HTR-8/SVneo (cell line): ENCODE data around the gene TMEM167A.
A peak's percentile ranks its signal among the peaks of the same experiment; 100 is the strongest.

Experiments
- DNase-seq: peaks from one replicate; pipeline ENCODE4 v3.0.0; 2011; ENCODE audit warnings: low spot score, mixed read lengths; ENCODE audit not compliant: insufficient read length
- FAIRE-seq: peaks from 2 replicates; lab custom pipeline; 2011; peaks lifted over from hg19 to GRCh38; lab: Jason Lieb, UNC

Gene TMEM167A, protein sequence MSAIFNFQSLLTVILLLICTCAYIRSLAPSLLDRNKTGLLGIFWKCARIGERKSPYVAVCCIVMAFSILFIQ

DNA sequence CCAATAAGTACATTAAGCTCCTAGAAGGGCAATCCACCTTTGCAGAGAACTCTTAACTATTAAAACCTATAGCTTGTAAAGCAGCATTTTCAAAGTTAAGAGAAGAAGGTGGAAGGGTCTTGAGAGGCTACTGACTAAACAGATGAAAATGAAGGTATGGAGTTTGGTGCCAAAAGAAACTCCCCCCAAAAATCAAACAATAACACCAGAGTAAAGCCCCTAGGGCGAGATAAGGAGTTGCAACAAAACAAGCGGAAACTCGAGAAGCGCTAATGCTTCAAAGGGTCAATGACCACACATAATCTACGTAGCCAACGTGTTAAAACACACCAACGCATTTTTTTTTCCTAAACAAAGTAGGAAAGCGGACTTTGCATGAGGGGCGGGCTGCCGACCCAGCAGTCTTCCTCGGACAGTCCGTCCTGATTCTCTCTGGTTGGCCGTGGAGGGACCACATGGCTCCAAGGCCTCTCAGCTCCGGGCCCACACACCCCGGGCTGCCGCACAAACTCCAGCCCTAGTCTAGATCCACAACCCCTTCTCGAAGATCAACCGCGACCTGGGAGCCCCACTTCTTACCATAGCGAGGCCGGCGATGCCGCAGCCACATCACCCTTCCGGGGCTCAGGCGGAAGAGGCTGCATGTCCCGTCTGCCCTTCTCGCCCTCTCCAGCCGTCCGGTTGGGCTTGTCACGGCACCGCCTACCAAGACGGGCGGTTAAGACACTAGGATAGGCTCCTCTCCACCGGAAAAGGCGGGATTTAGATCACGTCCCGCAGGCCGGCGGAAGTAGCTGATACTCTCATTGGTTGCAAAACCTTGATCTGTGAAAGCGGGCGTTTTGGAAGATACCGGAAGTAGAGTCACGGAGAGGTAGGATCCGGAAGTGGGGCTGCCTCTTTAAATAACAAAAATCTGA lies at the start of gene TMEM167A, which contains the start of gene XRCC4:
Gene TMEM167A (minus strand): TSS at position 653 of the 920 bp plus-strand sequence. CDS start 71 bp downstream, at position 582.
Gene XRCC4 (plus strand): TSS at position 806 of the 920 bp plus-strand sequence. CDS start 27,373 bp downstream, outside the sequence.
- DNase-seq (peak; percentile 91), FAIRE-seq (peak; percentile 85)

DNA sequence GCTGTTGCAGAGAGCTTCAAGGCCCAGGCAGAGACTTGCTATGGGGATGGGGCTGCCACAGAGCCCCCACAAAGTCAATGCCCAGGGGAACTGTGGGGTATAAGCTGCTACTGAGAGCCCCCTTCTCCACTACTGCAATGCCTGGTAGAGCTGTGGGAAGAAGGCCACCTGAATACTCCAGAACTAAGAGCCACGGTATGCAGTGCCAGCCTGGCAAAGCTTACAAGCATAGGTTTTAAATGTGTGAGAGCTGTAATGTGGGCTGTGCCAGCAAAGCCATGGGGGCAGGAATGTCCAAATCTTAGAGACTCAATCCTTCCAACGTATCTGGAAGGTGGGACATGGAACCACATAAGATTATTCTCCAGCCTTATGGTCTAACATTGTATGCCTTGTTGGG lies 49.3 kb upstream of the TMEM167A start:
- no peak for FAIRE-seq
- no peak for DNase-seq

DNA sequence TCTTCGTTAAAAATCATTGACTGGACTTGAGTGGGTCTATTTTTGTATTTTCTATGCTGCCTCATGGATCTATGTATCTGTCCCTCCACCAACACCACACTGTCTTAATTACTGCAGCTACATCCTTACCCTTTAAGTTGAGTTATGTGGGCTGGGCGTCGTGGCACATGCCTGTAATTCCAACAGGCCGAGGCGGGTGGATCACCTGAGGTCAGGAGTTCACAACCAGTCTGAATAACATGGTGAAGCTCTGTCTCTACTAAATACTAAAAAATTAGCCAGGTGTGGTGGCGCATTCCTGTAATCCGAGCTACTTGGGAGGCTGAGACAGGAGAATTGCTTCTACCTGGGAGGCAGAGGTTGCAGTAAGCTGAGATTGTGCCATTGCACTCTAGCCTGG lies 48.4 kb upstream of the TMEM167A start:
- no peak for FAIRE-seq
- DNase-seq: no peak

DNA sequence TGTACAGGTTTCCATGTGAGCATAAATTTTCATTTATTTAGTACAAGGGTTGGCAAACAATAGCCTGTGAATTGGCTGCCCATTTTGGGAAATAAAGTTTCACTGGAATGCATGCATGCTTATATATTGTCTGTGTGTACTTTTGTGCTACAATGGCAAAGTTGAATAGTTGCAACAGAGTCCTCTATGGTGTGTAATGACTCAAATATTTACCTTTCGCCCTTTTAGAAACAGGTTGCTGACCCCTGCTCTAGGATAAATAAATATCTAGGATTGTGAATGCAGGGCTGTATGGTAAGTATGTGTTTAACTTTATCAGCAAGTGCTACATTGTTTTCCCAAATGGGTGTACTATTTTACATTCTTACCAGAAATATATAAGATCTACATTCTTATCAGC lies 47.4 kb upstream of the TMEM167A start:
- FAIRE-seq (no peak), DNase-seq (no peak)

DNA sequence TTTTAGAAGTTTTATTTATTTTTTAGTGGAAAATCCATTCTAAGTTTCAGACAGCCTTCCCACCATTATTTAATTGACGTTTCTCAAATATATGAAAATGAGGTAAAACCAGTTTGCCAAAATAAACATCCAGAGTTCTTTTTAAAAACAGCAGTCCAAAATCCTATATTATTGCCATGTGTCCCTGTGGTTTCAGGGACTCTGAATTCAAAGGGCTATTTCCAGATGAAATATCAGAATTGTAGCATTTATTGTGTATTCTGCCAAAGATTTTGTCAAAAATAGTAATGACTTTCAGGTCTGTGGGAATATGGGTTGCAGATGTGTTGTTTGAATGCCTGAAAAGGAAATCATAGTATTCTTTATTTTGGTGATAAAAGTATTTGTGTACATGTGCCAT lies 41.8 kb upstream of the TMEM167A start:
- FAIRE-seq: no peak
- DNase-seq: no peak

DNA sequence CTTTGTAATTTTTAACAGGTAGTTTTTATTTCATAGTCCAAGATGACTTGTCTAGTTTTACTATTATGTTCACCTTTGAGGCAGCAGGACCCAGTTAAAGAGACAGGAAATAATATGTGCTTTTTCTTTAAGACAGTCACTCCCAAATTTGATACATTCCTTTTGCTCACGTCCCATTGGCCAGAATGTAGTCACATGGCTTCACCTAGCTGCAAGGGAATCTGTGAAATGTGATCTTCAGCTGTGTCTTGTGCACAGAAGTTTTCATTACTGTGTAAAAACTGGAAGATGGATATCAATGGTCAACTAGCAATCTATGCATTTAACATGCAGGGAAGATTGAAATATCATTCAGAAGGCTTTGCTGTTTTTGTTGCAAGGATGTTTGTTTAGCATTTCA lies 41.3 kb upstream of the TMEM167A start:
- DNase-seq (no peak), FAIRE-seq (no peak)

DNA sequence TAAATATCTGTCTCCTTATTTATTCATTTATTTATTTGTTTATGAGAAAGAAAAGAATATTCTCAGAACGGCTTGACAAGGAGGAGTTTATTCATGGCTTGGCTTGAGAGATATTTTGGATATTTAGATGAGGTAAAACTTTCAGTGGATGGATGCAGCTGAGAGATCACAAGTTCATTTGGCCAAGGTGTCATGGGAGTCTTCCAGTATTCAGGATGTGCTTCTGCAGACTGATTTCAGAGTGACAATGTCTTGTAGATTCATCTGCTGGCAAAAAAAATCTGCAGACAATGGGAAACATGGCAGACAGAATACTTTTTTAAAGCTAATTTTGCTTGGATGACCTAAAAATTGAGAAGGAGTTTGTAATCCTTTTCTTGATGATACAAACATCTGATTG lies 38.6 kb upstream of the TMEM167A start:
- no peak for FAIRE-seq

DNA sequence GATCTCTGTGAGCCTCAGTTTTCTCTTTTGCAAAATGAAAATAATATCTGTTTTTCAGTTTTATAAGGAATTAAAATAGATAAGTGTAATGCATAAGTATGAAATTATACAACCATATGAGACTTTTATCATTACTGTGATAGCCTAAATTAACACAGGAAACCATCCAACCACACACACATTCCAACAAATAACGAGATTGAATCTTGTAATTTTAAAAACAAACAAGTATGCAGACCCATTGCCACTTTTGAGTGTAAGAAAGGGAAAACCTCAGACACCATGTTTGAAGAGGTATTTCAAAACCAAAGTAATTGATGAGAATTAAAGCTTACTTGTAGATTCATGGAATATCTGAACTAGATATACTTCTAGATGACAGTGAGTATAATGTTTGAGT lies 32.2 kb upstream of the TMEM167A start:
- DNase-seq: no peak
- FAIRE-seq: no peak

More for the DNA sequence above, 38.6 kb upstream of the TMEM167A start:
- DNase-seq: no peak

DNA sequence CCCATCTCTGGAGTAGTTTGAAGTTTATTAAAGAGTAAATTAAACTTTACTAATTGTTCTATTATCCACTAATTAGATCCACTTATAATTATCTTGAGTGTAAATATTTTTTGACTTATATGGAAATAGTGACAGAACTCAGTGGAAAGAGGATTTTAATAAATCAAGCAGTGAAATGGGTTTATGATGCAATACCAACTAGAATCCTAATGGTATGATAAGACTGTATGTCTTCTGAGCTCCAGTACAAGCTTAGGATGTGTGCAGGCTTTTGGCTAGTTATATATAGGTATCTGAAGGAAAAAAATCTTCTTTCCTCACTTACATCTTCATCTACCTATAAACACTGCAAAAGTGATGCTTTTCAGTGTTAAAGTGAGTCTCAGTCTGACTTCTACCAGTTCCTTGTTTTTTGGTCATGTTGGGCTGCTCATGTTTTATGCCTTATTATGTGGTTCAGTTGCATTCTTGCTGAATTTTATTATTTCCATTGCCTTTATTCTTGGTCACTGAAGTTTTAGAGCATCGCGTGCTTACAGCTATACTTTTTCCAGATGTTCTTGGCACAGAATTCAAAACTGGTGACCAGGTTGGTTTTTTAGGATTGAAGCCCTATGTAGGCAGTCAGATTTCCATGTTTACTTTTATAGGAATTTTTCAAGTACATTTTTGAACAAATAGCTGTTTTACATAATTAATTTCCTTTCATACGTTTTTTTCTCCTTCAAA lies 30.7 kb upstream of the TMEM167A start:
- FAIRE-seq: no peak
- no peak for DNase-seq

DNA sequence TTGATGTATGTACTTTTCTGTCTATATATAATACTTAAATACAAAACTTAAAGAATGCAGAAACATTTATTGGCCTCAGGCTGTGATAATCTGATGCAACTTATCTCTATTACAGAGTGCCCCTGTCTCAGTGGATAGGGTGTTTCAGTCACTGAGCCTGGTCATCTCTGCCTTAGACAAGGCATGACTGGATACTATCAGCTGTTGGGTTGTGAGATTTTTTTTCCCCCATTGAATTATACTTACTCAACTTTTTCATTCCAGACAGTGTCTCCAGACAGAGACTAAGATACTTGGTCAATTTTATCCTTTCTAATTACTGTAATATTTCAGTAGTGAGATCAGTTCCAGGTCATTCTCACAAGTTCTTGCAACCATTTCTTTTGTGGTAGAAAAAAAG lies 26.8 kb upstream of the TMEM167A start:
- no peak for DNase-seq
- FAIRE-seq: no peak

DNA sequence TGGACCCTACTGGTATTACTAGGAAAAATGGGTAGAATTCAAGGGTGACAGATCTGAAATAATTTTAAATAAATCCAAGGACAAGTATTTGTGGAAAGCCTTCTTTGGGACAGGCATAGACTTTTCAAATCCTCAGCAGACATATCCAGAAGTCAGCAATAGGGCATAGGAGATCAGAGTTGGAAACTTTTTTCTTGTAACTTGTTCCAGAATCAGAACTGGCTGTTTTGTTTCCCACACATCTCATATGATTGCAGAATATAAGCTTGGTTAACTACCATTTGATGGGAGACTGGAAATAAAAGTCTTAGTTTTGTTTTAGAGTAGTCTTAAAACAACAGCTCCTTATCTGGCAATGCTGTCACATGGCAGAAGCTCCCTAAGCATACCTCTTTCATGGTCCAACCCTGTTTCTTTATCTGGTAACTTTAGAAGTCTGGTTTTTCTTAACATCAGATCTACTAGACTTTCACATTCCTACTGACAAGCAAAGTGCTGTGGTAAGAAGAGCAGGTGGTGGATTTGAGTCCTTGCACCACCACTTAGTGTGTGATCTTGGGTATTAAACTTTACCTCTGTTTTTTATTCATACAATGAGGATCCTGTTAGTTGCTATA lies 25.3 kb upstream of the TMEM167A start:
- DNase-seq (no peak), FAIRE-seq (no peak)

DNA sequence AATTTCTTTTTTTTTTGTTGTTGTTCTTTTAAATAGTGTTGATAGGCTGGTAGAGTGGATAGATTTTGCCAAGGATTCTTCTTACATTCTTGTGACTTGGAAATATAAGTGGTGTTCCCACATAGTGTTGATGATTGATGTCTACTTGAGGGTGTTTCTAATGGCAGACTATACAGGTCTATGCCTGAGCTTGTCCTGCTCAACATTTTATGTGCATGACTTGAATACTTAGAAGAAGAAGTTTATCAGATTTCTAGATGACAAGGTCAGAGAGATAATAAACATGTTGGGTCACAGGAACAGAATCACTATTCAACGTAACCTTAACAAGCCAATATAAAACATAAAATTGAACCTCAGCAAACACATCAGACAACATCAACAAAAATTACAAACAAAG lies 24.3 kb upstream of the TMEM167A start:
- FAIRE-seq (no peak), DNase-seq (no peak)

DNA sequence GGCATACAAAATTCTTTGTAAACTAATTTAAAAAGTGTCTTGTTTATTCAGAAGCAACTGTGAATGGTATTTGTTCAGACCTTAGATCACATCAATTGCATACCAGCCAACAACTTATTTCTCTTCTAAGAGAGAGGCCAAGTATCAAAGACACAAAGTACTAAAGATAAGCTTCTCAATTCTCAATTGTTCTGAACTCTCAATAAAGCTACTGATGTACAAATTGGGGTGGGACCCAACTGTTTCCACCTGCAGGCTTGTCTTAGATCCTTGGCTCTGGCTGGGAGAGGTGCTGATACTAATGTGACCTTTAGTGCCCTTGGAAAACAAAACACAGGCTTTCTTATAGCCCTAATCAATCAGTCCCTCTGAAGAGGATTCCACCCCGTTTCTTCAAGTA lies 22.3 kb upstream of the TMEM167A start:
- no peak for FAIRE-seq
- DNase-seq: no peak

DNA sequence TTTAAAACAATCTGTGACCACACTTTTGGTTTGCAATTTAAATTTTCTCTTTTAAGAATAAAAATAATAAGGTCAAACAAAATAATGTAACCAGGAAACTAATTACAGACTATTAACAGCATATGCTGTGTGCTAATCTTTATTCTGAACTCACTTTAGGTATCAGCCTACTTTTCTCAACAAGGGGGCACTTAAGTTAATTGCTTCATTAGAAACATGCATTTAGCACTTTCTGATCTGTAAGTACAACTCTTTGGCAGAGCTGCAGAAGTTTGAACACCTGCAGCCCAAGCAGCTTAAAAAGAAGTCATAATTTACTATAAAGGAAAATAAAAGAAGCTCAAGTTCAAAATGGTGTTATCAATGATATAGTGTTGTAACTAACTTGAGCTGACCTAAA lies 21.8 kb upstream of the TMEM167A start:
- no peak for DNase-seq

DNA sequence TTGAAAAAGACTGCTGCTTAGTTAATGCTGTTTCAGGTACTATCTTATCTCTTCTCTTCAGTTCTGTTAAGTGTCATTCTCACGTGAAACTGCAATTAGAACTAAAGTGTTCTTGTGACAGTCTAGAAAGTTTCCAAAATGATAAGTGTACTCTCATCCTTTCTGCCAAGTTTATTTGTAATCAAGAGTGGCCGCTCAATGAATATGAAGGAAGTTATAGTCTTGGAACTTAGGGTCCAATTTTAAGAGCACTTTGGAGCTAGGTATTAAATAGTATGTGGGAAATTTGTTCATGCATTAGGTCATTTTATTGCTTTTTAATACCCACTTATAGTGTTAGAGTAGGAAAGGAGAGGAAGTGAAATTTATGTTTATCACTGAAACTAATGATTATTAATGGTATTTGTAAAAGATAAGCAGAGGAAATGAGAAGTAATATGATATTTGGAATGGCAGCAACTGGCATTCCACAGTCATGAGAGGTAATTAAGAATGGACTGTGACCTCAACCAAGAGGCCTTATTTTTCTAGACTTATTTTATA lies 20.6 kb upstream of the TMEM167A start:
- FAIRE-seq: no peak
- no peak for DNase-seq

More for the DNA sequence above, 21.8 kb upstream of the TMEM167A start:
- FAIRE-seq: no peak

DNA sequence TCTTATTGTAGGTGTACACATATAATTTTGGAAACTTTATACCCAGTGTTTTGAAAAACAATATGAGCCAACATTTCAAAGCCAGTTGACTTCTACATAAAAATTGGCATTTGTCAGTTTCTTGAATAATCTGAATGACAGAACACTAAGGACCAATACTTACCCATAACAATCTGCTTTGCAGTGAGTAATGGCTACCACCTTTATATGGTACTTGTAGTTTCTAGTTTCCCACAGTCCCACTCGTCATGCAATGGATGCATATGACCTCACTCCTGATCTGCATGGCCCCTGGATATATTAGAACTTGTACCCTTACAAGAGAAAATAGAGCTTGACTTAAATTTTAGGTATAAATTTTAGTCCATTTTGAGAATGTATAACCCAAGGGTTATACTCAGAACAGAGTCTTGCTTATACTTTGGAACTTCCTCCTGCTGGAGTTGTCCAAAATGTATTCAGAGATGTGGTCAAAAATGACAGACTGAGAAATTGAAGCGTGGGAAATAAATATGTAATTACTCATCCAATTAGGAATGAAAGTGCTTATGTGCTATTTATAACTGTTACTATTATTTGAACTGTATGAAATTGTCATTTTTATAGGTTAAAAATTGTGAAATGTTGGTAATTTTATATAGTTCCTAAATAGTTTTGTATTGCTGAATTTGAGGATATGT lies 19.6 kb upstream of the TMEM167A start:
- DNase-seq: no peak

DNA sequence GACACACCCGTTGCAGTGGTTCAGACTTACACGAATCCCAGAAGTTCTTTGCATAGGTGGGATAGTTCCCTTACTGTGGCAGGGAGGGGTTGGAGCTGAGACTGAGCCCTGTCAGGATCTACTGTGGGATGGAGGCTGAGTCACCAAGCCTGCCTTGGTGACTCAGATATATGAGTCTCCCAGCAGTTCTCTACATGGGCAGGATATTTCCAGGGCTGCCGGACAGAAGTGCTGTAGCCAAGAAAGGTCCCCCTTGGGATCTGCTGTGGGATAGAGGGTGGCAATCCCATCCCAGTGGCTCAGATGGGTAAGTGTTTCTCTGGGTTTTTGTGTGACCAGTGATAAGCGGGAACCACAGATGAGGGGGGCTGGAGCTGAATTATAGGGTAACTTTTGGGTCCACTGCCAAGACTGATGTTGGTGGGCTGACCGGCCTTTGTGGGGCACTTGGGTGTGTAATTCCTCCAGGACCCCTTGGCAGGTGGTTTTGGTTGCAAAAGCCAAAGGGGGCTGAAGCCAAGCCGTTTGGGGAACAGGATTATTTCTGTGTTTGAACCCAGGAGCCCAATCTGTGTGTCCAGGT lies 18.9 kb upstream of the TMEM167A start:
- peak; percentile 45 for DNase-seq
- FAIRE-seq: peak; percentile 28

More for the DNA sequence above, 19.6 kb upstream of the TMEM167A start:
- no peak for FAIRE-seq

DNA sequence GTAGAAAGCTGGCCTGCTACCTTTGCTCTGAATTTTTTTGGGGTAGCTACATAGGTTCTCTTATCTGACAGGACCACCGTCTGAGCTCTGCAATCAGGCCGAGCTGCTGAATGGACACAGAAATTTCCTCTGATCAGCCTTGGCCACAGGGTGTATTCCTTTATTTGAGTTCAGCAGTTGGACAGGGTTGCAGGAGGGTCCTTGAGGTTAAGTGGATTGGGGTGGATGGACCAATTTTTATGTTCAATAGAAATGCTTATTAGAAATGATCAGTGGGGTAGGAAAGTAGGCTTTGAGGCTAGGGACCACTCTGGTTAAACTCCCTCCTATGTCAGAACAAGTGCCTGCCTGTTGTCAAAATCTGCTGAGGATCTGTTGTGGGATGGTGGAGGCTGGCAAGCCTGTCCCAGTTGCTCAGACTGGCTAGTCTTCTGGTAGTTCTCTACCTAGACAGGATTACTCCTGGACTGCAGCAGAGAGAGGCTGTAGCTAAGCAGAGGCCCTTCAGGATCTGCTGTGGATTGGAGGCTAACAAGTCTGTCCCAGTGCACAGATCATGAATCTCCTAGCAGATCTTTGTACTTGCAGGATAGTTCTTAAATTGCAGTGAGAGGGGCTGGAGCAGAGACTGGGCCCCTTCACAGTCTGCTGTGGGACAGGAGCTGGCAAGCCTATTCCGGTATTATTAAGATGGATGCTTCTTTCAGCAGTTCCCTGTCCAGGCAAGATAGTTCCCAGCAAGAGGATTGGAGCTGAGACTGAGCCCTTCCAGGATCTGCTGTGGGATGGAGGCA lies 18.2 kb upstream of the TMEM167A start:
- FAIRE-seq (no peak), DNase-seq (no peak)

DNA sequence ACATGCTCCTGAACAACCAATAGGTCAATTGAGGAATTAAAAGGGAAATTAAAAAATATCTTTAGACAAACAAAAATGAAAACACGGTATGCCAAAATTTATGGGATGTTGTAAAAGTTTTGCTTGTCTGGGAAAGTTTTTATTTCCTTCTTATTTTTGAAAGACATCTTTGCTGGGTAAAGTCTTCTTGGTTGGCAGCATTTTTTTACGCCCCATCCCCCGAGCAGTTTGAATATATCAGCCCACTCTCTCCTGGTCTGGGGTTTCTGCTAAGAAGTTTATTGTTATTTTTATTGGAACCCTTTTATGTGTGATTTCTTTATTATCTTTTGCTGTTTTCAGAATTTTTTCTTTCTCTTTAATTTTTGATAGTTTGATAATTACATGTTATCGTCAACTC lies 16.5 kb upstream of the TMEM167A start:
- DNase-seq (no peak), FAIRE-seq (no peak)
